ENCODE results near the gene RNPEP.

Gene RNPEP

GRCh38 chr1:201944002-201944401, 38.4 kb upstream of the RNPEP start:
- peak overlapping the region; percentile 98 to 99 for H3K4me3 ChIP-seq (ENCODE audit: low read length in 2 of 2)
- H3K4me1 ChIP-seq (ENCODE audit: control insufficient read depth, insufficient read depth, low read length) = peaks cover 37% of the 10 kb centered on the region
- H3K27ac ChIP-seq (ENCODE audit: low read length) = peak overlapping the region; percentile 100
- no peaks in the 10 kb centered on the region for H3K27me3 ChIP-seq (ENCODE audit: control insufficient read depth in 1 of 2, insufficient read depth in 2 of 2, low read length in 2 of 2)
- H3K9ac ChIP-seq (ENCODE audit: low read length in 2 of 2) = peak overlapping the region; percentile 99 to 100
- H3K36me3 ChIP-seq (ENCODE audit: control insufficient read depth in 2 of 2, insufficient read depth in 2 of 2, low read length in 2 of 2) = peaks cover 17 to 21% of the 10 kb centered on the region in 2 donors
- no peaks in the 10 kb centered on the region for H3K9me3 ChIP-seq (ENCODE audit: control insufficient read depth in 2 of 2, low read length in 2 of 2)

DNA sequence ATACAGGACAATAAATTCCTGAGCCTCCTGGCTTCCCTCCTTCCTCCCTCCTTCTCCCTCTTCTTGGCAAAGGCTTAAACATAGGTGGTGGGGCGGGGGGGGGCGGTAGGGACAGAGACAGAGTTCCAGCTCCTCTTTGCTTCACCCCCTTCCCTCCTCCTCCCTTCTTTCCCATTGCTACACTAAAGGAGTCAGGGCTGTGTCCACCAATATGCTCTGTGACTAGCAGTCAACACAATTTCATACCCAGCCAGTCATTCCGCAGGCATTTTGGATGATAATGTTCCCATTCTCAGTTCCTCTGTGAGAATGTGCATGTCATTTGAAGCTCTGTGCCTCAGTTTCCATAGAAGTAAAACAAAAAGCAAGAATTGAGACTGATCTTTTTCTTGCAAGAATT, 37.8 kb upstream of the RNPEP start:
- Histone ChIP-seq H3K27me3 (ENCODE audit: control insufficient read depth in 1 of 2, insufficient read depth in 2 of 2, low read length in 2 of 2) (no peaks in the 10 kb centered on the region), H3K4me3 (ENCODE audit: low read length in 2 of 2) (peak overlapping the region; percentile 98 to 99), H3K9ac (ENCODE audit: low read length in 2 of 2) (peak overlapping the region; percentile 99 to 100), H3K36me3 (ENCODE audit: control insufficient read depth in 2 of 2, insufficient read depth in 2 of 2, low read length in 2 of 2) (peaks cover 14 to 19% of the 10 kb centered on the region in 2 donors), H3K9me3 (ENCODE audit: control insufficient read depth in 2 of 2, low read length in 2 of 2) (no peaks in the 10 kb centered on the region), H3K4me1 (ENCODE audit: control insufficient read depth, insufficient read depth, low read length) (peaks cover 31% of the 10 kb centered on the region), H3K27ac (ENCODE audit: low read length) (peak overlapping the region; percentile 100)

DNA sequence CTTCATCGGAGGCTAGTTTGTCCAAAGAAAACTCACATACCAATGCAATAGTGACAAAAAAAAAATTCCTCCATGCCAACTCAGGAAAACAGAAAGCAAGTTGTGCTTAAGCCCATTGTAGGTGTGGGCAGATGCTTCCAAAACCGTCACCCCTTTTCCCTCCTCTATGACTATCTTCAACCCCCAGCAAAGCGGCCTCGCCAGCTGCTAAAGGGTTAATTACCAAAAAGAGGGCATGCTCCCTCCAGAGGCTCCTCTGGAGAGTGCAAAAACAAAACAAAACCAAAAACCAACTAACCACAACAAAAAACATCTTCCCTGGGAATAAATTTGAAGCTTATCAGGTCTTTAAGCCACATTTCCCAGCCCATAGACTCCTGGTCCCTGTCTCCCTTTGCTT, 37.3 kb upstream of the RNPEP start:
- peak overlapping the region; percentile 99 to 100 for H3K9ac ChIP-seq (ENCODE audit: low read length in 2 of 2)
- peak overlapping the region; percentile 98 to 99 for H3K4me3 ChIP-seq (ENCODE audit: low read length in 2 of 2)
- H3K9me3 ChIP-seq (ENCODE audit: control insufficient read depth in 2 of 2, low read length in 2 of 2) = no peaks in the 10 kb centered on the region
- peaks cover 29% of the 10 kb centered on the region for H3K4me1 ChIP-seq (ENCODE audit: control insufficient read depth, insufficient read depth, low read length)
- peaks cover 14 to 16% of the 10 kb centered on the region in 2 donors for H3K36me3 ChIP-seq (ENCODE audit: control insufficient read depth in 2 of 2, insufficient read depth in 2 of 2, low read length in 2 of 2)
- no peaks in the 10 kb centered on the region for H3K27me3 ChIP-seq (ENCODE audit: control insufficient read depth in 1 of 2, insufficient read depth in 2 of 2, low read length in 2 of 2)
- H3K27ac ChIP-seq (ENCODE audit: low read length) = peak overlapping the region; percentile 100

- Histone ChIP-seq H3K27ac (ENCODE audit: low read length) (peak overlapping the region; percentile 100), H3K27me3 (ENCODE audit: control insufficient read depth in 1 of 2, insufficient read depth in 2 of 2, low read length in 2 of 2) (no peaks in the 10 kb centered on the region), H3K36me3 (ENCODE audit: control insufficient read depth in 2 of 2, insufficient read depth in 2 of 2, low read length in 2 of 2) (peaks cover 14 to 16% of the 10 kb centered on the region in 2 donors), H3K4me1 (ENCODE audit: control insufficient read depth, insufficient read depth, low read length) (peaks cover 23% of the 10 kb centered on the region), H3K9ac (ENCODE audit: low read length in 2 of 2) (peak overlapping the region; percentile 99 to 100), H3K4me3 (ENCODE audit: low read length in 2 of 2) (peak overlapping the region; percentile 98 to 99), H3K9me3 (ENCODE audit: control insufficient read depth in 2 of 2, low read length in 2 of 2) (no peaks in the 10 kb centered on the region)
Measured at GRCh38 chr1:201945863-201946223, 36.6 kb upstream of the RNPEP start.

DNA sequence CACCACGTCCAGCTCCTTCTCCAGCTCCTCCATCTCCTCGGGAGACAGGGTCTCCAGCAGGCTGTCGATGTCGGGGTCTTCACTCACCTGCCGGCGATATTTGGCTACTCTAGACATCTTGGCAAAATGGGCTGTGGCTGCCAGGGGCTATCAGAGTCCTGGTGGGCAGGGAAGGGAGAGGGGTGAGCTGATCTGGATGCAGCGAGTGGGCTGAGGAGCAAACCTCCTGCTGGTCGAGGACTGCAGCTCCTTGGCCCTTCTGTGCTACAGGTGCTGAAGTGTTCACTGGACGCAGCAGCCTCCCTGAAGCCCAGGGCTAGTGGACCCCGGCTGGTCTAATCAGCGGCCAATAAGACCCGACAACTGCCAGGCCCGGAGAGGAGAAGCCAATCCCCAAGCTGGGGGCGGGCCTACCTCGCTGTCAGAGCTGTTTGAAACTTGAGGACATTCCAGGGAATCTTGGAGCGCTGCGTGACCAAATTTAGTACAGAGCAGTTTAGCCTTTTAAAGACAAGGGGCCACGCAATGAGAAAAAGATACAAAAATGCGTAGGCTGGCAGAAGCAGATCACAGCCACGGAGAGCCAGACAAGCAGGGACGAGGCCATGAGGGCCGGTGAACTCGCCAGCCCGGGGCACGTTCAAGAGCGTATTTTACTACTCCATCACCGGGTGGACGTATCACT, 36.1 kb upstream of the RNPEP start, which contains the start of gene LMOD1:
TSS of gene LMOD1 (minus strand) at position 325 of the 685 bp plus-strand sequence. CDS start at position 117, 208 bp downstream.
- Histone ChIP-seq H3K27me3 (ENCODE audit: control insufficient read depth in 1 of 2, insufficient read depth in 2 of 2, low read length in 2 of 2) (no peaks in the 10 kb centered on the region), H3K27ac (ENCODE audit: low read length) (peak within 1 kb of the TSS; percentile 100), H3K36me3 (ENCODE audit: control insufficient read depth in 2 of 2, insufficient read depth in 2 of 2, low read length in 2 of 2) (peaks cover 14 to 16% of the 10 kb centered on the region in 2 donors), H3K9ac (ENCODE audit: low read length in 2 of 2) (peak within 1 kb of the TSS; percentile 99 to 100), H3K9me3 (ENCODE audit: control insufficient read depth in 2 of 2, low read length in 2 of 2) (no peaks in the 10 kb centered on the region), H3K4me1 (ENCODE audit: control insufficient read depth, insufficient read depth, low read length) (peaks cover 20% of the 10 kb centered on the region), H3K4me3 (ENCODE audit: low read length in 2 of 2) (peak within 1 kb of the TSS; percentile 98 to 99)

- H3K36me3 ChIP-seq (ENCODE audit: control insufficient read depth in 2 of 2, insufficient read depth in 2 of 2, low read length in 2 of 2) = peaks cover 10% of the 10 kb centered on the region in 2 donors
- H3K4me3 ChIP-seq (ENCODE audit: low read length in 2 of 2) = peak overlapping the region in 1 of 2 donors; percentile 99
- peaks cover 14% of the 10 kb centered on the region for H3K4me1 ChIP-seq (ENCODE audit: control insufficient read depth, insufficient read depth, low read length)
- H3K9ac ChIP-seq (ENCODE audit: low read length in 2 of 2) = peak overlapping the region; percentile 96 to 97
- no peaks in the 10 kb centered on the region for H3K27me3 ChIP-seq (ENCODE audit: control insufficient read depth in 1 of 2, insufficient read depth in 2 of 2, low read length in 2 of 2)
- H3K9me3 ChIP-seq (ENCODE audit: control insufficient read depth in 2 of 2, low read length in 2 of 2) = no peaks in the 10 kb centered on the region
- H3K27ac ChIP-seq (ENCODE audit: low read length) = peak overlapping the region; percentile 100
Measured at GRCh38 chr1:201947697-201948008, 34.8 kb upstream of the RNPEP start.

DNA sequence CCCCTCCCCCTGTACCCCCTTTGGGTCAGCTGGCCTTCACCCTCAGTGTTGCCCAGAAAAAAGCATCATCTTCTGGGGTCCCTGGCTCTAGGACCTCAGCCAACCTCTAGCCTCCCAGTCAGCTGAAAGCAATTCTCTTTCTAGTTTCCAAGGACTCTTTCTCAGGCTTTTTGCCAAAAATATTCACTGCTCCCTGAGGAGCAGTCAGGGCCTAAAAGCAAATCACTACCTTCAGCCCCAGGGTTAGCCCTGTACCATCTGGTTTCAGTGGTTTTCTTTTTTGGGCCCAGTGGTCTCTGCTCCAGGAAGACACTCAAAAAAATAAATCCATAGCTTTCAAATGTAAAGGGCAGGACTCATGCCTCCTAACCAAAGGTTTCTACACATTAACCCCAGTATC, 33.0 kb upstream of the RNPEP start:
- Histone ChIP-seq H3K27ac (ENCODE audit: low read length) (no peak overlapping the region), H3K4me3 (ENCODE audit: low read length in 2 of 2) (no peak overlapping the region)

DNA sequence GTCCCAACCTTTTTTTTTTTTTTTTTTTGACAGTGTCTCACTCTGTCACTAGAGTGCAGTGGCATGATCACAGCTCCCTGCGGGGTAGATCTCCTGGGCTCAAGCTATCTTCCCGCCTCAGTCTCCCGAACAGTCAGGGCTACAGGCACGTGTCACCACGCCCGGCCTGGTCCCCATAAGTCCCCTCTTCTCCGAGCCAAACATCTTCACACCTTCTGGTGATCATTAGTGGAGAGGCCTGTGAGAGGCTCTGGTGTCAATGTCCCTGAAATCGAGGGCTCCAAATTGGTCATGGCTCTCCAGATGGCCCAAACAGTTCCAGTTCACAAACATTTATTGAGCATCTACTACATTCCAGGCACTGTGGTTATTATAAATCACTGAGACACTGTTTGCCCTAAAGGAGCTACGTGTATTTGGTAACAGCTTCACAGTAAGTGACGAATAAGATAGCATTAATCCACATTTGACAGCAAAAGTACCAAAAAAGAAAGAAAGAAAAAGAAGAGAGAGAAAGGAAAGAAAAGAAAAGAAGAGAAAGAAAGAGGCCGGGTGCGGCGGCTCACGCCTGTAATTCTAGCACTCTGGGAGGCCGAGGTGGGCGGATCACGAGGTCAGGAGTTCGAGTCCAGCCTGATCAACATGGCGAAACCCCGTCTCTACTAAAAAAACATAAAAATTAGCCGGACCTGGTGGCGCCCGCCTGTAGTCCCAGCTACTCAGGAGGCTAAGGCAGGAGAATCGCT, 28.0 kb upstream of the RNPEP start:
- Histone ChIP-seq H3K4me1 (ENCODE audit: control insufficient read depth, insufficient read depth, low read length) (peaks cover 7% of the 10 kb centered on the region), H3K9me3 (ENCODE audit: control insufficient read depth in 2 of 2, low read length in 2 of 2) (no peaks in the 10 kb centered on the region), H3K4me3 (ENCODE audit: low read length in 2 of 2) (peak overlapping the region; percentile 99 to 100), H3K27me3 (ENCODE audit: control insufficient read depth in 1 of 2, insufficient read depth in 2 of 2, low read length in 2 of 2) (no peaks in the 10 kb centered on the region), H3K36me3 (ENCODE audit: control insufficient read depth in 2 of 2, insufficient read depth in 2 of 2, low read length in 2 of 2) (peaks cover 6 to 10% of the 10 kb centered on the region in 2 donors), H3K27ac (ENCODE audit: low read length) (peak overlapping the region; percentile 88), H3K9ac (ENCODE audit: low read length in 2 of 2) (peak overlapping the region; percentile 98 to 99)

More for the DNA sequence above, 33.0 kb upstream of the RNPEP start:
- Histone ChIP-seq H3K9ac (ENCODE audit: low read length in 2 of 2) (no peak overlapping the region), H3K4me1 (ENCODE audit: control insufficient read depth, insufficient read depth, low read length) (peaks cover 14% of the 10 kb centered on the region), H3K27me3 (ENCODE audit: control insufficient read depth in 1 of 2, insufficient read depth in 2 of 2, low read length in 2 of 2) (no peaks in the 10 kb centered on the region), H3K36me3 (ENCODE audit: control insufficient read depth in 2 of 2, insufficient read depth in 2 of 2, low read length in 2 of 2) (peaks cover 0 to 4% of the 10 kb centered on the region in 2 donors), H3K9me3 (ENCODE audit: control insufficient read depth in 2 of 2, low read length in 2 of 2) (no peaks in the 10 kb centered on the region)

DNA sequence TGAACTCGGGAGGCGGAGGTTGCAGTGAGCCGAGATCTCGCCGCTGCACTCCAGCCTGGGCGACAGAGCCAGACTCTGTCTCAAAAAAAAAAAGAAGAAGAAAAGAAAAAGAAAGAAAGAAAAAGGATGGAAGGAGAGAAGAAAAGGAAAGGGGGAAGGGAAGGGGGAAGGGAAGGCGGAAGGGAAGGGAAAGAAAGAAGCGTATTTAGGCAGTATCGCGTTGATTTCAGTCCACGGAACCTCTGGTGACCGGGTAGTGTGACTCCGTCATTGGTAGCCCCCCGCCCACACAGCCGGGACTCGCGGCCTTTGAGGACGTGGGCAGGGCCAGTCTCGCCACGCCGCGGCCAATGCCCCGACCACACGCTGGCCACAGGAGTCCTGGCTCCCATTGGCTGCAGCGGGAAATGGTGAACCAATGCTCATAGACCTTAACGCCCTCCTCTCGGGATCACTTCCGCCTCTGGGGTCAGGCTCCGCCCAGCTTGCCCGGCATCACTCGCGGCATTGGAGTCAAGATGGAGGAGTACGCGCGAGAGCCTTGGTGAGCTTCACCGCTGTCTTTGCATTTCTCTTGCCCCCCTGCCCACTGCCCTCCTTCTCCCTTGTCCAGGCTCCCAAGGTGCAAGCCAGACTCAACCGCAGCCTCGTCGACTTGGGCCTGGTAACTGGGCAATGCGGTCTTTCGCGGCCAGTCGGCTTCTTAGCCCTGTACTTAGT, 27.3 kb upstream of the RNPEP start, which contains the start of gene TIMM17A:
TSS of gene TIMM17A (plus strand) at position 495 of the 720 bp plus-strand sequence. CDS start at position 519, 24 bp downstream.
- Histone ChIP-seq H3K4me3 (ENCODE audit: low read length in 2 of 2) (peak within 1 kb of the TSS; percentile 99 to 100), H3K9ac (ENCODE audit: low read length in 2 of 2) (peak within 1 kb of the TSS; percentile 98 to 99), H3K36me3 (ENCODE audit: control insufficient read depth in 2 of 2, insufficient read depth in 2 of 2, low read length in 2 of 2) (peaks cover 6 to 10% of the 10 kb centered on the region in 2 donors), H3K9me3 (ENCODE audit: control insufficient read depth in 2 of 2, low read length in 2 of 2) (no peaks in the 10 kb centered on the region), H3K27ac (ENCODE audit: low read length) (peak within 1 kb of the TSS; percentile 88), H3K4me1 (ENCODE audit: control insufficient read depth, insufficient read depth, low read length) (peaks cover 7% of the 10 kb centered on the region), H3K27me3 (ENCODE audit: control insufficient read depth in 1 of 2, insufficient read depth in 2 of 2, low read length in 2 of 2) (no peaks in the 10 kb centered on the region)

- Histone ChIP-seq H3K27ac (ENCODE audit: low read length) (peak overlapping the region; percentile 88), H3K4me1 (ENCODE audit: control insufficient read depth, insufficient read depth, low read length) (peaks cover 7% of the 10 kb centered on the region), H3K4me3 (ENCODE audit: low read length in 2 of 2) (peak overlapping the region; percentile 99 to 100), H3K9me3 (ENCODE audit: control insufficient read depth in 2 of 2, low read length in 2 of 2) (no peaks in the 10 kb centered on the region), H3K36me3 (ENCODE audit: control insufficient read depth in 2 of 2, insufficient read depth in 2 of 2, low read length in 2 of 2) (peaks cover 6 to 10% of the 10 kb centered on the region in 2 donors), H3K27me3 (ENCODE audit: control insufficient read depth in 1 of 2, insufficient read depth in 2 of 2, low read length in 2 of 2) (no peaks in the 10 kb centered on the region), H3K9ac (ENCODE audit: low read length in 2 of 2) (peak overlapping the region; percentile 98 to 99)
Measured at GRCh38 chr1:201955729-201956143, 26.7 kb upstream of the RNPEP start.
